ENCODE results near the gene ALG10B. TPM values are rescaled to one million over a fixed set of nuclear protein-coding genes. Genes with fewer than 3 reads are reported as not detected.
"Not testable (repeated sequence)": the region's sequence is repeated elsewhere in the genome, so short reads cannot be mapped to it uniquely, and the experiment has no call there.

Gene ALG10B
- total and polyA plus RNA-seq, 2 donors (not counting 3 experiments of a cell fraction or from before 2014, with no cell fraction given): 8.0 to 9.0 TPM

GRCh38 chr12:38328306-38328895, 11.8 kb downstream of the ALG10B start:
- ChIA-PET CTCF (interaction anchor here (0.9 to 3.6 kb wide), 5 partner anchors 9 to 948 kb away, joined by 3 to 35 read pairs (median 4); no protein-coding TSS in a partner anchor), POLR2A (no interaction called here)
- H3K4me1 ChIP-seq (ENCODE audit: control insufficient read depth, extremely low read depth, insufficient read depth, low read length): no peaks in the 10 kb centered on the region
- no peak overlapping the region for H3K9ac ChIP-seq (replicated peaks; ENCODE audit: extremely low read depth, insufficient read depth, low read length)
- H3K27me3 ChIP-seq (ENCODE audit: control insufficient read depth in 2 of 2, insufficient read depth in 2 of 2, low read length in 2 of 2): no peaks in the 10 kb centered on the region
- dilution Hi-C loops (cut with MboI; ENCODE audit: extremely low pct_ligation_motif_present, low sequenced_read_pairs) (no loop called here), intact Hi-C loops (cut with micrococcal nuclease) (loop anchor here (1.0 to 5.0 kb wide), 3 partner anchors 334 to 945 kb away; no protein-coding TSS in a partner anchor)
- no peaks in the 10 kb centered on the region for H4K20me1 ChIP-seq (replicated peaks; ENCODE audit: control insufficient read depth, extremely low read depth, insufficient read depth, low read length)
- H3K27ac ChIP-seq (ENCODE audit: insufficient read depth, low read depth, low read length): no peak overlapping the region
- H2AFZ ChIP-seq (ENCODE audit: low read depth, low read length): no peak overlapping the region
- TF ChIP-seq CTCF (IDR thresholded peaks at IDR 0.05; ENCODE audit: extremely low read depth in 1 of 2, insufficient read depth in 1 of 2, low read depth in 1 of 2, low read length in 2 of 2) (peak in 1 of 2 donors; percentile 16), POLR2A (IDR thresholded peaks at IDR 0.05; ENCODE audit: low read depth, low read length) (no peak), EZH2 (IDR thresholded peaks at IDR 0.05; ENCODE audit: borderline replicate concordance, low read depth, low read length, severe bottlenecking) (no peak), MYC (IDR thresholded peaks at IDR 0.05; ENCODE audit: low read depth, low read length) (no peak), FOS (IDR thresholded peaks at IDR 0.05; ENCODE audit: borderline replicate concordance, insufficient read depth, low read length) (no peak), JUN (IDR thresholded peaks at IDR 0.05; ENCODE audit: borderline replicate concordance, insufficient read depth, insufficient read length, low read depth) (no peak), POLR2AphosphoS5 (IDR thresholded peaks at IDR 0.05; ENCODE audit: insufficient read depth, low read depth, low read length) (no peak)
- no peaks in the 10 kb centered on the region for H3K9me1 ChIP-seq (replicated peaks; ENCODE audit: control insufficient read depth, extremely low read depth, insufficient read depth, low read length)
- no peaks in the 10 kb centered on the region for H3K79me2 ChIP-seq (ENCODE audit: control insufficient read depth, insufficient read depth, low read length)
- H3K36me3 ChIP-seq (ENCODE audit: control insufficient read depth in 2 of 2, extremely low read depth in 1 of 2, insufficient read depth in 2 of 2, low read length in 2 of 2): no peaks in the 10 kb centered on the region
- FAIRE-seq (peak; percentile 72), DNase-seq (ENCODE audit: low read depth, low spot score) (peak; percentile 38)
- BruUV-seq (replicated peaks): no TSS peak
- no peak overlapping the region for H3K4me2 ChIP-seq (ENCODE audit: insufficient read depth, low read length)
- no peaks in the 10 kb centered on the region for H3K9me3 ChIP-seq (replicated peaks; ENCODE audit: control insufficient read depth, insufficient read depth, low read length)
- H3K4me3 ChIP-seq (replicated peaks in 1 of 3; ENCODE audit: insufficient read depth in 1 of 3, low read depth in 1 of 3, low read length in 3 of 3): no peak overlapping the region

- POLR2A ChIA-PET; H3K27me3 ChIP-seq (ENCODE audit: control insufficient read depth in 2 of 2, insufficient read depth in 2 of 2, low read length in 2 of 2); dilution Hi-C loops (cut with MboI; ENCODE audit: extremely low pct_ligation_motif_present, low sequenced_read_pairs): not testable (repeated sequence)
These were observed 13.8 kb downstream of the ALG10B start for GRCh38 chr12:38330414-38330813.

More at GRCh38 chr12:38330414-38330813, 13.8 kb downstream of the ALG10B start:
- H3K9me3 ChIP-seq (replicated peaks; ENCODE audit: control insufficient read depth, insufficient read depth, low read length); H3K9me1 ChIP-seq (replicated peaks; ENCODE audit: control insufficient read depth, extremely low read depth, insufficient read depth, low read length); FAIRE-seq; H3K4me2 ChIP-seq (ENCODE audit: insufficient read depth, low read length); H3K36me3 ChIP-seq (ENCODE audit: control insufficient read depth in 2 of 2, extremely low read depth in 1 of 2, insufficient read depth in 2 of 2, low read length in 2 of 2); H3K4me1 ChIP-seq (ENCODE audit: control insufficient read depth, extremely low read depth, insufficient read depth, low read length); H2AFZ ChIP-seq (ENCODE audit: low read depth, low read length); BruUV-seq (replicated peaks); H3K79me2 ChIP-seq (ENCODE audit: control insufficient read depth, insufficient read depth, low read length); H3K9ac ChIP-seq (replicated peaks; ENCODE audit: extremely low read depth, insufficient read depth, low read length); CTCF ChIA-PET; H3K4me3 ChIP-seq (replicated peaks in 1 of 3; ENCODE audit: insufficient read depth in 1 of 3, low read depth in 1 of 3, low read length in 3 of 3); H3K27ac ChIP-seq (ENCODE audit: insufficient read depth, low read depth, low read length); intact Hi-C loops (cut with micrococcal nuclease); DNase-seq (ENCODE audit: low read depth, low spot score); H4K20me1 ChIP-seq (replicated peaks; ENCODE audit: control insufficient read depth, extremely low read depth, insufficient read depth, low read length): not testable (repeated sequence)
